PC-3 (cell line): Measurements from ENCODE around the gene FLYWCH1. TPM values are rescaled to one million over a fixed set of nuclear protein-coding genes. Genes with fewer than 3 reads are reported as not detected.

Source experiments
- ATAC-seq: fragments of 200-7000 bp; cut with Tn5 transposase; 2 replicates; pipeline ENCODE4 v1.9.1; 2020; ENCODE audit warnings: mild to moderate bottlenecking, moderate library complexity
- BruUV-seq: library from RNA; stranded (reverse); fragments of 400-500 nt; replicated peaks from 2 replicates; lab custom pipeline; 2021; lab: Mats Ljungman, UMichigan
- CTCF ChIA-PET: fragments of 300-600 bp; sonication (Branson Sonifier 250); formaldehyde crosslinking; loops from one replicate; lab custom pipeline; 2022; ENCODE audit warnings: antibody characterized with exemption; lab: Charles Lee
- POLR2A ChIA-PET: fragments of 300-600 bp; sonication (Branson Sonifier 250); formaldehyde crosslinking; loops from one replicate; lab custom pipeline; 2022; ENCODE audit warnings: antibody characterized with exemption; ENCODE audit not compliant: unreplicated experiment; lab: Charles Lee
- DNase-seq: peaks from one replicate; pipeline ENCODE4 v3.0.0-alpha.2; 2015
- H2AFZ ChIP-seq: fragments of 300-600 bp; sonication (generic); 2 replicates; pipeline ENCODE4 v1.6.0; 2016; ENCODE audit warnings: antibody characterized with exemption, low read length
- H3F3A ChIP-seq: fragments of 300-600 bp; sonication (generic); one replicate; pipeline ENCODE4 v1.6.0; 2017; ENCODE audit warnings: antibody characterized with exemption, low read length, control low read depth, mild to moderate bottlenecking; ENCODE audit not compliant: unreplicated experiment
- H3K27ac ChIP-seq: fragments of 300-600 bp; sonication (generic); 2 replicates; pipeline ENCODE4 v1.5.1; 2016; ENCODE audit warnings: mild to moderate bottlenecking, low read length
- H3K27me3 ChIP-seq: fragments of 300-600 bp; sonication (generic); 2 replicates; pipeline ENCODE4 v1.6.1; 2016; ENCODE audit warnings: low read length, mixed read lengths
- H3K36me3 ChIP-seq: fragments of 300-600 bp; sonication (generic); 2 replicates; pipeline ENCODE4 v1.6.1; 2016; ENCODE audit warnings: low read depth, mixed run types, low read length, mixed read lengths
- H3K4me1 ChIP-seq: fragments of 300-600 bp; sonication (generic); 2 replicates; pipeline ENCODE4 v1.5.1; 2016; ENCODE audit warnings: low read length; ENCODE audit not compliant: insufficient read depth
- H3K4me2 ChIP-seq: fragments of 300-600 bp; sonication (generic); 2 replicates; pipeline ENCODE4 v1.6.0; 2016; ENCODE audit warnings: low read length
- H3K4me3 ChIP-seq: fragments of 300-600 bp; sonication (generic); 2 replicates; pipeline ENCODE4 v1.5.1; 2016; ENCODE audit warnings: mild to moderate bottlenecking, low read length, mixed read lengths
- H3K79me2 ChIP-seq: fragments of 300-600 bp; sonication (generic); 2 replicates; pipeline ENCODE4 v1.6.1; 2017; ENCODE audit warnings: low read length, mixed read lengths
- H3K9ac ChIP-seq: fragments of 300-600 bp; sonication (generic); 2 replicates; pipeline ENCODE4 v1.6.0; 2016; ENCODE audit warnings: mild to moderate bottlenecking, low read length
- H3K9me2 ChIP-seq: fragments of 300-600 bp; sonication (generic); replicated peaks from 2 replicates; pipeline ENCODE4 v1.6.1; 2016; ENCODE audit warnings: mixed run types, low read length, mixed read lengths
- H3K9me3 ChIP-seq: fragments of 300-600 bp; sonication (generic); 2 replicates; pipeline ENCODE4 v1.6.1; 2016; ENCODE audit warnings: low read length, mixed read lengths
- H4K20me1 ChIP-seq: fragments of 300-600 bp; sonication (generic); 2 replicates; pipeline ENCODE4 v1.6.1; 2016; ENCODE audit warnings: low read length, mixed read lengths
- CTCF ChIP-seq: fragments of 300-600 bp; sonication (generic); conservative IDR thresholded peaks from 2 replicates; pipeline ENCODE4 v1.5.1; 2017; ENCODE audit warnings: antibody characterized with exemption, low read depth, mild to moderate bottlenecking, low read length
- EZH2 ChIP-seq: fragments of 300-600 bp; sonication (generic); IDR thresholded peaks from one replicate; pipeline ENCODE4 v1.6.1; 2017; ENCODE audit warnings: antibody characterized with exemption, mild to moderate bottlenecking, low read length; ENCODE audit not compliant: unreplicated experiment
- EZH2phosphoT487 ChIP-seq: fragments of 300-600 bp; sonication (generic); IDR thresholded peaks from 2 replicates; pipeline ENCODE4 v1.6.1; 2018; ENCODE audit warnings: mild to moderate bottlenecking, antibody characterized with exemption, low read length, borderline replicate concordance
- intact Hi-C: fragments of 100-400 bp; cut with micrococcal nuclease; formaldehyde crosslinking; loops from 2 replicates; pipeline ENCODE4 v1.9.0; 2023
- total RNA-seq: library from RNA; depleted of rRNA; stranded (reverse); fragments of >200 nt; gene quantifications from 2 replicates; pipeline ENCODE4 v1.2.3, GENCODE V29; 2014

FLYWCH1 gene
- total RNA-seq, 1 experiment from 2014 or later = 41.4 TPM

GRCh38 chr16:2955438-2955778, 43.7 kb downstream of the FLYWCH1 start:
- Histone ChIP-seq H3F3A (no peaks in the 10 kb centered on the region), H3K27ac (no peak overlapping the region), H3K4me1 (0 out of 2 replicates have a peak, but pooled peaks cover 5% of the 10 kb centered on the region), H3K36me3 (no peaks in the 10 kb centered on the region), H3K4me2 (no peak overlapping the region), H3K9me2 (no peaks in the 10 kb centered on the region), H4K20me1 (no peaks in the 10 kb centered on the region), H3K27me3 (no peaks in the 10 kb centered on the region), H3K79me2 (no peaks in the 10 kb centered on the region), H3K9me3 (no peaks in the 10 kb centered on the region), H3K4me3 (no peak overlapping the region), H2AFZ (no peak overlapping the region), H3K9ac (no peak overlapping the region)
- intact Hi-C loops = no loop called here
- TF ChIP-seq EZH2 (no peak), EZH2phosphoT487 (no peak), CTCF (no peak)
- CTCF ChIA-PET = no interaction called here
- BruUV-seq = no TSS peak
- no peak for DNase-seq
- ATAC-seq = no peak
- POLR2A ChIA-PET = no interaction called here

- Histone ChIP-seq H3K79me2 (no peaks in the 10 kb centered on the region), H3K4me2 (no peak overlapping the region), H3K9me2 (no peaks in the 10 kb centered on the region), H4K20me1 (no peaks in the 10 kb centered on the region), H2AFZ (no peak overlapping the region), H3K27ac (no peak overlapping the region), H3K36me3 (no peaks in the 10 kb centered on the region), H3K27me3 (no peaks in the 10 kb centered on the region), H3F3A (no peaks in the 10 kb centered on the region), H3K4me3 (no peak overlapping the region), H3K9ac (no peak overlapping the region), H3K4me1 (0 out of 2 replicates have a peak, but pooled peaks cover 5% of the 10 kb centered on the region), H3K9me3 (no peaks in the 10 kb centered on the region)
- no peak for ATAC-seq
- no TSS peak for BruUV-seq
- intact Hi-C loops = no loop called here
- TF ChIP-seq EZH2phosphoT487 = no peak
- TF ChIP-seq EZH2 = no peak
- no peak for TF ChIP-seq CTCF
- ChIA-PET CTCF (no interaction called here), POLR2A (no interaction called here)
- no peak for DNase-seq
These were observed 44.2 kb downstream of the FLYWCH1 start for GRCh38 chr16:2955779-2956578.

GRCh38 chr16:2956579-2956956, 44.8 kb downstream of the FLYWCH1 start:
- DNase-seq (no peak), ATAC-seq (no peak)
- Histone ChIP-seq H3K27me3 (no peaks in the 10 kb centered on the region), H2AFZ (no peak overlapping the region), H3K9me2 (no peaks in the 10 kb centered on the region), H3K79me2 (no peaks in the 10 kb centered on the region), H3K4me3 (no peak overlapping the region), H3K9ac (no peak overlapping the region), H3K4me1 (0 out of 2 replicates have a peak, but pooled peaks cover 5% of the 10 kb centered on the region), H4K20me1 (no peaks in the 10 kb centered on the region), H3F3A (no peaks in the 10 kb centered on the region), H3K9me3 (no peaks in the 10 kb centered on the region), H3K4me2 (no peak overlapping the region), H3K27ac (no peak overlapping the region), H3K36me3 (no peaks in the 10 kb centered on the region)
- BruUV-seq = no TSS peak
- no peak for TF ChIP-seq CTCF
- TF ChIP-seq EZH2phosphoT487 = no peak
- no peak for TF ChIP-seq EZH2
- CTCF ChIA-PET = no interaction called here
- POLR2A ChIA-PET = no interaction called here
- intact Hi-C loops = no loop called here
